RWPE2 (cell line): ENCODE results near the gene VDAC1.

ENCODE experiments used
- ATAC-seq: fragments of 200-7000 bp; cut with Tn5 transposase; 3 replicates; pipeline ENCODE4 v1.9.1; 2021; ENCODE audit warnings: low read depth
- DNase-seq: peaks from one replicate; pipeline ENCODE4 v3.0.0-alpha.2; 2020; ENCODE audit warnings: low spot score
- H3K27ac ChIP-seq: fragments of 450-650 bp; 2 replicates; pipeline ENCODE4 v1.5.1; 2017; ENCODE audit warnings: mild to moderate bottlenecking; ENCODE audit not compliant: poor library complexity, severe bottlenecking
- H3K27me3 ChIP-seq: fragments of 250-450 bp; sonication (Bioruptor Pico); 2 replicates; pipeline ENCODE4 v1.5.1; 2021; ENCODE audit warnings: mild to moderate bottlenecking, moderate library complexity; ENCODE audit not compliant: insufficient read depth, poor library complexity, severe bottlenecking
- H3K36me3 ChIP-seq: fragments of 250-450 bp; sonication (Bioruptor Pico); 2 replicates; pipeline ENCODE4 v1.5.1; 2020; ENCODE audit warnings: low read depth, mild to moderate bottlenecking, moderate library complexity
- H3K4me1 ChIP-seq: fragments of 250-450 bp; sonication (Bioruptor Pico); 2 replicates; pipeline ENCODE4 v1.5.1; 2021; ENCODE audit warnings: mild to moderate bottlenecking, moderate library complexity; ENCODE audit not compliant: insufficient read depth, poor library complexity, severe bottlenecking
- H3K4me3 ChIP-seq: fragments of 250-450 bp; sonication (Bioruptor Pico); 2 replicates; pipeline ENCODE4 v1.5.1; 2021; ENCODE audit warnings: mild to moderate bottlenecking, moderate library complexity; ENCODE audit not compliant: severe bottlenecking
- H3K9me3 ChIP-seq: fragments of 250-450 bp; sonication (Bioruptor Pico); 2 replicates; pipeline ENCODE4 v1.5.1; 2021; ENCODE audit warnings: mild to moderate bottlenecking, moderate library complexity; ENCODE audit not compliant: severe bottlenecking
- CTCF ChIP-seq: fragments of 450-650 bp; IDR thresholded peaks from one replicate; pipeline ENCODE4 v1.5.1; 2017; ENCODE audit warnings: mild to moderate bottlenecking, moderate library complexity; ENCODE audit not compliant: poor library complexity, severe bottlenecking

VDAC1 gene

GRCh38 chr5:134029156-134029555 is 24.4 kb upstream of the VDAC1 start:
- Histone ChIP-seq H3K27ac (no peak overlapping the region), H3K36me3 (no peaks in the 10 kb centered on the region), H3K4me3 (no peak overlapping the region), H3K27me3 (no peaks in the 10 kb centered on the region), H3K4me1 (peaks cover 13% of the 10 kb centered on the region), H3K9me3 (no peaks in the 10 kb centered on the region)
- DNase-seq (no peak), ATAC-seq (peak; percentile 67)
- no peak for TF ChIP-seq CTCF

DNA sequence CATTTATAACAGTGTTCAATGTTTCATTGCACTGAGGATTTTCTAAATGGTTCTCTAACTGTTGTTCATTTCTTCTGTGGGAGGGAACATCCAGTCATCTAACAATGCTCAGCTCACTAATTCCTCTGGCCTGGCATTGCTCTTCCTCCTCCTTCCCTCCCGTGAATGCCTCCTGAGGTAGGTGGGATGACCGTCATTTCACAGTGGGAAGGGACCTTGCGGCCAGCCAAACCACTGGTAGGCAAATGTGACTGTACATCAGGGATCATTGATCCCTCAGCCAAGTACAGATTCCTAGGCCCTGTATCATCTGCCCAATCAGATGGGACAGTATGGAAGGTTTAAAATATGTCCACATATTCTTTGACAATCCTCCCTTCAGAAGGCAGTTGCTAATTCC is 23.7 kb upstream of the VDAC1 start:
- no peak overlapping the region for H3K4me3 ChIP-seq
- H3K4me1 ChIP-seq: peaks cover 13% of the 10 kb centered on the region
- no peak for ATAC-seq
- no peak overlapping the region for H3K27ac ChIP-seq
- H3K27me3 ChIP-seq: no peaks in the 10 kb centered on the region
- H3K9me3 ChIP-seq: no peaks in the 10 kb centered on the region
- H3K36me3 ChIP-seq: no peaks in the 10 kb centered on the region
- DNase-seq: no peak
- TF ChIP-seq CTCF: no peak

DNA sequence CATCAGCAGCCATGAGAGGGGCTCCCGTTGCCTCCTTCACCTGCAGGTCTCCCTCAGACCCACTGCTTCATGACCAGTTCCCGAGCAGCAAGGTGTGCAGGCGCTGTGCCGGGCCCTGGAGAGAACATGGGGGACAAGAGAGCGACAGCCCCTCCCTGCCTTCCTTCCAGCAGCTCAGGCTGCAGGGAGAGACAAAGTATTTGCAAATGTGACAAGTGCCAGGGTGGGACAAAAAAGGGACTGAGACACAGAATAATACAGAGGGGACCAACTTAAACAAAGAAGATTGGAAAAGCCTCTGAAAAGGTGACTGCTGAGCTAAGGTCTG is 22.5 kb upstream of the VDAC1 start:
- H3K4me3 ChIP-seq: no peak overlapping the region
- no peak overlapping the region for H3K27ac ChIP-seq
- H3K9me3 ChIP-seq: no peaks in the 10 kb centered on the region
- no peaks in the 10 kb centered on the region for H3K27me3 ChIP-seq
- no peaks in the 10 kb centered on the region for H3K36me3 ChIP-seq
- DNase-seq: no peak
- no peak for TF ChIP-seq CTCF
- peaks cover 12% of the 10 kb centered on the region for H3K4me1 ChIP-seq
- ATAC-seq: no peak

GRCh38 chr5:134026521-134027287 is 21.9 kb upstream of the VDAC1 start:
- Histone ChIP-seq H3K9me3 (no peaks in the 10 kb centered on the region), H3K4me3 (no peak overlapping the region), H3K27me3 (no peaks in the 10 kb centered on the region), H3K36me3 (no peaks in the 10 kb centered on the region), H3K27ac (no peak overlapping the region), H3K4me1 (peaks cover 10% of the 10 kb centered on the region)
- peak; percentile 74 for TF ChIP-seq CTCF
- ATAC-seq (peak; percentile 88), DNase-seq (no peak)

- ATAC-seq (no peak), DNase-seq (no peak)
- Histone ChIP-seq H3K9me3 (no peaks in the 10 kb centered on the region), H3K36me3 (no peaks in the 10 kb centered on the region), H3K4me1 (peaks cover 10% of the 10 kb centered on the region), H3K27me3 (no peaks in the 10 kb centered on the region), H3K27ac (no peak overlapping the region), H3K4me3 (no peak overlapping the region)
- TF ChIP-seq CTCF: no peak
Observed at GRCh38 chr5:134025786-134026185, 21.0 kb upstream of the VDAC1 start.
